Fibroblast of lung (primary cell): ENCODE data around the gene F2RL3. TPM values are rescaled to one million over a fixed set of nuclear protein-coding genes. Genes with fewer than 3 reads are reported as not detected.

ENCODE experiments used
- DNase-seq, 2 donors: peaks; one replicate each; pipeline versions ENCODE4 v3.0.0 to v3.0.0-alpha.2; 2010; ENCODE audit warnings: low read depth in 2 of 2
- H2AFZ ChIP-seq: 2 replicates; pipeline ENCODE4 v1.5.1; 2012; ENCODE audit warnings: low read length, control low read depth, inconsistent platforms
- H3K27ac ChIP-seq: 2 replicates; pipeline ENCODE4 v1.5.1; 2011; ENCODE audit warnings: low read length, control low read depth; ENCODE audit not compliant: insufficient read depth
- H3K27me3 ChIP-seq: 2 replicates; pipeline ENCODE4 v1.5.1; 2011; ENCODE audit warnings: mild to moderate bottlenecking, low read length; ENCODE audit not compliant: control insufficient read depth, insufficient read depth
- H3K36me3 ChIP-seq: 2 replicates; pipeline ENCODE4 v1.5.1; 2011; ENCODE audit warnings: low read length; ENCODE audit not compliant: control insufficient read depth, insufficient read depth
- H3K4me1 ChIP-seq: 2 replicates; pipeline ENCODE4 v1.5.1; 2011; ENCODE audit warnings: low read length; ENCODE audit not compliant: control insufficient read depth, insufficient read depth; ENCODE audit errors: extremely low read depth
- H3K4me2 ChIP-seq: 2 replicates; pipeline ENCODE4 v1.5.1; 2011; ENCODE audit warnings: low read length, control low read depth; ENCODE audit not compliant: insufficient read depth; ENCODE audit errors: extremely low read depth
- H3K4me3 ChIP-seq, 4 experiments: fragments of 200-600 bp in 1 of 4; sonication (generic) in 1 of 4; replicated peaks in 1 of 4; 2 replicates each; pipeline ENCODE4 v1.5.1; 2011 to 2016; ENCODE audit warnings: low read length in 4 of 4, low read depth in 3 of 4, mild to moderate bottlenecking in 3 of 4, control low read depth in 2 of 4, inconsistent platforms in 1 of 4, mixed read lengths in 1 of 4; ENCODE audit not compliant: insufficient read depth in 1 of 4; ENCODE audit errors: control extremely low read depth in 1 of 4
- H3K79me2 ChIP-seq: 2 replicates; pipeline ENCODE4 v1.5.1; 2012; ENCODE audit warnings: mild to moderate bottlenecking, low read length, inconsistent platforms; ENCODE audit not compliant: control insufficient read depth, insufficient read depth
- H3K9ac ChIP-seq: 2 replicates; pipeline ENCODE4 v1.5.1; 2011; ENCODE audit warnings: mild to moderate bottlenecking, low read length, control low read depth; ENCODE audit not compliant: insufficient read depth
- H3K9me3 ChIP-seq: 2 replicates; pipeline ENCODE4 v1.5.1; 2012; ENCODE audit warnings: low read depth, low read length; ENCODE audit not compliant: control insufficient read depth, insufficient read depth
- H4K20me1 ChIP-seq: 2 replicates; pipeline ENCODE4 v1.5.1; 2011; ENCODE audit warnings: low read length; ENCODE audit not compliant: control insufficient read depth, insufficient read depth; ENCODE audit errors: extremely low read depth
- CTCF ChIP-seq, 2 donors: IDR thresholded peaks in 1 of 2; conservative IDR thresholded peaks in 1 of 2; 1 replicate in 1 of 2; 2 replicates in 1 of 2; pipeline ENCODE4 v1.5.1; 2011 to 2012; ENCODE audit warnings: low read length in 2 of 2, control low read depth in 1 of 2, inconsistent platforms in 1 of 2, low read depth in 1 of 2, mild to moderate bottlenecking in 1 of 2
- EZH2 ChIP-seq: IDR thresholded peaks from 2 replicates; pipeline ENCODE4 v1.5.1; 2012; ENCODE audit warnings: low read length, control low read depth, mild to moderate bottlenecking; ENCODE audit errors: missing control alignments
- polyA plus RNA-seq, 2 donors: library from polyadenylated mRNA; depleted of rRNA in 1 of 2; stranded (reverse) in 1 of 2; unstranded in 1 of 2; fragments of >200 nt; gene quantifications; 2 replicates each; pipeline ENCODE4 v1.2.1, GENCODE V29; 2011 to 2012; ENCODE audit warnings: missing spikeins in 1 of 2
- total RNA-seq: library from RNA; depleted of rRNA; stranded (reverse); fragments of >200 nt; gene quantifications from 2 replicates; pipeline ENCODE4 v1.2.1, GENCODE V29; 2014

Gene F2RL3
- total and polyA plus RNA-seq, 2 donors (not counting 1 experiment from before 2014, with no cell fraction given), result under 0.01 to 0.01 TPM

- Histone ChIP-seq H3K9ac (no peak overlapping the region), H3K4me1 (no peaks in the 10 kb centered on the region), H3K36me3 (peaks cover 18% of the 10 kb centered on the region), H3K27me3 (no peaks in the 10 kb centered on the region), H3K4me2 (no peak overlapping the region), H3K27ac (no peak overlapping the region), H2AFZ (no peak overlapping the region), H4K20me1 (no peaks in the 10 kb centered on the region), H3K79me2 (no peaks in the 10 kb centered on the region), H3K9me3 (no peaks in the 10 kb centered on the region), H3K4me3 (no peak overlapping the region)
- no peak for TF ChIP-seq EZH2
- DNase-seq, result no peak
These were observed 20.2 kb upstream of the F2RL3 start for GRCh38 chr19:16868423-16869130.

GRCh38 chr19:16869331-16869972, 19.3 kb upstream of the F2RL3 start:
- TF ChIP-seq EZH2 (no peak), CTCF (conservative IDR thresholded peaks at IDR 0.05 in 1 of 2, IDR thresholded peaks at IDR 0.05 in 1 of 2; ENCODE audit: low read depth in 1 of 2, low read length in 2 of 2) (no peak)
- no peak overlapping the region for H3K9ac ChIP-seq
- H2AFZ ChIP-seq, result no peak overlapping the region
- H3K79me2 ChIP-seq, result peaks cover 4% of the 10 kb centered on the region
- DNase-seq, result no peak
- H3K36me3 ChIP-seq, result peaks cover 18% of the 10 kb centered on the region
- no peak overlapping the region for H3K4me2 ChIP-seq
- H4K20me1 ChIP-seq, result no peaks in the 10 kb centered on the region
- no peaks in the 10 kb centered on the region for H3K4me1 ChIP-seq
- no peaks in the 10 kb centered on the region for H3K9me3 ChIP-seq
- no peak overlapping the region for H3K4me3 ChIP-seq
- no peak overlapping the region for H3K27ac ChIP-seq
- no peaks in the 10 kb centered on the region for H3K27me3 ChIP-seq

- Histone ChIP-seq H4K20me1 (no peaks in the 10 kb centered on the region), H3K36me3 (peaks cover 26% of the 10 kb centered on the region), H2AFZ (no peak overlapping the region), H3K9ac (no peak overlapping the region), H3K4me2 (no peak overlapping the region), H3K27me3 (no peaks in the 10 kb centered on the region), H3K4me3 (no peak overlapping the region), H3K79me2 (peaks cover 7% of the 10 kb centered on the region), H3K27ac (no peak overlapping the region), H3K4me1 (no peaks in the 10 kb centered on the region), H3K9me3 (no peaks in the 10 kb centered on the region)
- no peak for DNase-seq
- TF ChIP-seq EZH2 (no peak), CTCF (conservative IDR thresholded peaks at IDR 0.05 in 1 of 2, IDR thresholded peaks at IDR 0.05 in 1 of 2; ENCODE audit: low read depth in 1 of 2, low read length in 2 of 2) (no peak)
These were observed 16.9 kb upstream of the F2RL3 start for GRCh38 chr19:16871871-16872270.
